Right forelimb (tissue), 1 donor: ENCODE measurements around the gene ATAD5.
"Not testable (repeated sequence)": the region's sequence is repeated elsewhere in the genome, so short reads cannot be mapped to it uniquely, and the experiment has no call there.

ENCODE experiments used
- DNase-seq: peaks from one replicate; pipeline ENCODE4 v3.0.0-alpha.2; 2018

ATAD5 gene

GRCh38 chr17:30831663-30832437, at the start of gene ATAD5:
ATAD5 (plus strand) TSS chr17:30831966; CDS start chr17:30832348, 382 bp downstream.
- DNase-seq = peak; percentile 91

GRCh38 chr17:30782206-30782605, 49.6 kb upstream of the ATAD5 start:
- no peak for DNase-seq

GRCh38 chr17:30788918-30789317, 42.8 kb upstream of the ATAD5 start:
- no peak for DNase-seq

- DNase-seq = no peak
Measured at GRCh38 chr17:30790279-30790678, 41.5 kb upstream of the ATAD5 start.

GRCh38 chr17:30793282-30793977, 38.3 kb upstream of the ATAD5 start:
- DNase-seq = no peak

- DNase-seq = no peak
Measured at GRCh38 chr17:30794372-30794771, 37.4 kb upstream of the ATAD5 start.

GRCh38 chr17:30796016-30796415, 35.8 kb upstream of the ATAD5 start:
- no peak for DNase-seq

GRCh38 chr17:30801671-30802070, 30.1 kb upstream of the ATAD5 start:
- no peak for DNase-seq

GRCh38 chr17:30805944-30806456, 25.8 kb upstream of the ATAD5 start:
- no peak for DNase-seq

- no peak for DNase-seq
Measured at GRCh38 chr17:30807896-30808295, 23.9 kb upstream of the ATAD5 start.

GRCh38 chr17:30808785-30809286, 22.9 kb upstream of the ATAD5 start:
- DNase-seq = no peak

GRCh38 chr17:30809867-30810266, 21.9 kb upstream of the ATAD5 start:
- no peak for DNase-seq

GRCh38 chr17:30812218-30813177, 19.3 kb upstream of the ATAD5 start:
- no peak for DNase-seq

- DNase-seq = not testable (repeated sequence)
Measured at GRCh38 chr17:30814236-30814635, 17.5 kb upstream of the ATAD5 start.

- not testable (repeated sequence) for DNase-seq
Measured at GRCh38 chr17:30814860-30815259, 16.9 kb upstream of the ATAD5 start.

- DNase-seq = no peak
Measured at GRCh38 chr17:30816165-30816564, 15.6 kb upstream of the ATAD5 start.

GRCh38 chr17:30819971-30820705, 11.6 kb upstream of the ATAD5 start:
- DNase-seq = no peak

- no peak for DNase-seq
Measured at GRCh38 chr17:30821871-30822723, 9.7 kb upstream of the ATAD5 start.

- not testable (repeated sequence) for DNase-seq
Measured at GRCh38 chr17:30822919-30823318, 8.8 kb upstream of the ATAD5 start.

- no peak for DNase-seq
Measured at GRCh38 chr17:30823421-30823820, 8.3 kb upstream of the ATAD5 start.

GRCh38 chr17:30824002-30824355, 7.8 kb upstream of the ATAD5 start:
- DNase-seq = no peak
